Raji (cell line): ENCODE results near the gene TOX2.

ENCODE experiments used
- POLR2A ChIP-seq: IDR thresholded peaks from 2 replicates; pipeline ENCODE4 v1.6.1; 2011; ENCODE audit warnings: low read depth, low read length, control low read depth; ENCODE audit not compliant: insufficient read depth

Gene TOX2

GRCh38 chr20:44091026-44091425 is 176.4 kb downstream of the TOX2 start:
- TF ChIP-seq POLR2A = no peak

DNA sequence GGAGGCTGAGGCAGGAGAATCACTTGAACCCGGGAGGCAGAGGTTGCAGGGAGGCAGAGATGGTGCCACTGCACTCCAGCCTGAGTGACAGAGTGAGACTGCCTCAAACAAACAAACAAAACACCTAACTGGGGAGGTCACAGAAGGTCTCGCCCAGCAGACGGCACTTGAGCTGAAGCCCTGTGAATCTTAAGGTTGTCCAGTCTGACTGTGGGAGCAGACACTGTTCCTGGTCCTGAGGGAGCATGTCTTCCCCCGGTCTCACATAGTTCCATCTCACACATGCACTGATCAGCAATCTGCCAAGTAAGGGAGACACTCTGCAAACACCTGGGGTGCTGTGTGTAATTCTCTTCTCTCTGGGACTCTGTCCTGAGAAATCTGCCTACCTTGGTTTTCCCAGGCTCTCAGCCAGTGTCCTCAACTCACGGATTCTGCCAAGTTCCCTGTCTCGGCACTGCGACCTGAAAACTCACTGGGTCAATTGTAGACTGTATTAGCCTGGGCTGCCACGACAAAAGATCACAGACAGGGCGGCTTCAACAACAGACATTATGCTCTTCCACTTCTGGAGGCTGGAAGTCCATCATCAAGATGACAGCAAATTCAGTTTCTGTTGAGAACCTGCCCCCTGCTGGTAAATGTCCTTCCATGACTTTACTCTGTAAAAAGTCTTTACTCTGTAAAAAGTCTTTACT is 178.0 kb downstream of the TOX2 start:
- no peak for TF ChIP-seq POLR2A

- no peak for TF ChIP-seq POLR2A
These were observed 178.6 kb downstream of the TOX2 start for GRCh38 chr20:44093249-44093582.

- TF ChIP-seq POLR2A = no peak
These were observed 181.2 kb downstream of the TOX2 start for GRCh38 chr20:44095831-44096230.

DNA sequence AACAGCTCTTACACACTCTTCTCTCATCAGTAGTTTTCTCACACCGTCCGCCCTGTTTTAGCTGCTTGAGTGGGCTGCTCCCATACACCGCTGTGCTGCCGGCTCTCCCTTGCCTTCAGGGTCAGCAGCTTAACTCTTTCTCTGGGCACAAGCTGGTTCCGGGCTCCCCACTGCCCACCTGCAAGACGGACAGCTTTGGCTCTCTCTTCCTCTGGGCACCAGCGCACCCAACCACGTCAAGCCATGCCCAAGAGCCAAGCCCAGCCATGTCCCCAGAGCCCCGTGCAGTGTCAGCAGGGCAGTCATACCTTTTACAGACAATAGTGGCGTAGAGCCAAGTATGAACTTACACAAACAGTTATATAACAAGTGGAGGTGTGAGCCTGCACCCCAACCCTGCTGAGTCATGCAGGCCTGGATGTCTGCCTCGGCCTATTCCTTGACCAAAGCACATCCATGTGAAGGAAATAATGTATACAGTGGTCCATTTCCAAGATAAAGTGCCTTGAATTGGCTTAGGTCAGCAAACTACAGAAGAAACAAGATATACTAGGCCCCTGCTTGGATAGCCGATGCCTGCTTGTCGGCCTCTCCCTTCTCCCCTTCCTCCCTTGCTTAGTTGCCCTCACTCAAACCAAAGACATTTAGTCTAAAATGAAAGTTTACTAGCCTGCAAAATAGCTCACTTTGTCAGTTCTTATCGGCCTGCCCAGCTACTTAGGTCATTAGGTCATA is 183.0 kb downstream of the TOX2 start:
- TF ChIP-seq POLR2A = no peak

GRCh38 chr20:44098256-44098630 is 183.6 kb downstream of the TOX2 start:
- TF ChIP-seq POLR2A = no peak

GRCh38 chr20:44098657-44099056 is 184.0 kb downstream of the TOX2 start:
- TF ChIP-seq POLR2A = no peak

DNA sequence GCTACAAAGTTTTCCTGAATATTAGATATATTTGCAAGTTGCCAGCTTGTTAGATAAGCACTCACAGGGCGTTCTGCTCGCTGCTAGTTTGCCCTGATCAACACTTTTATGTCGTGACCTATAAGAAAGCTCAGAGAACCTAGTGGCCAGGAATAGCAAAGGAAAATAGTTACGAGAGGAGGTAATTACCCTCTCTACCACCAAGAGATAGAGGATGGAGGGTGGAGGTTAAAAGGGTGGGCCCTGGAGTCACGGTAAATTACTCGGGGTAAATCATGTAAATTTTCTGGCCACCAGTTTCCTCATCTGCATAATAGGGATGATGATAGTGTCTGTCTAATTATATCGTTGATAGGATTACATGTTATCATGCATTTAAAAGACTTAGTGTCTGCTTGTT is 185.2 kb downstream of the TOX2 start:
- no peak for TF ChIP-seq POLR2A

- no peak for TF ChIP-seq POLR2A
These were observed 187.9 kb downstream of the TOX2 start for GRCh38 chr20:44102582-44102981.

- no peak for TF ChIP-seq POLR2A
These were observed 190.3 kb downstream of the TOX2 start for GRCh38 chr20:44104798-44105517.

DNA sequence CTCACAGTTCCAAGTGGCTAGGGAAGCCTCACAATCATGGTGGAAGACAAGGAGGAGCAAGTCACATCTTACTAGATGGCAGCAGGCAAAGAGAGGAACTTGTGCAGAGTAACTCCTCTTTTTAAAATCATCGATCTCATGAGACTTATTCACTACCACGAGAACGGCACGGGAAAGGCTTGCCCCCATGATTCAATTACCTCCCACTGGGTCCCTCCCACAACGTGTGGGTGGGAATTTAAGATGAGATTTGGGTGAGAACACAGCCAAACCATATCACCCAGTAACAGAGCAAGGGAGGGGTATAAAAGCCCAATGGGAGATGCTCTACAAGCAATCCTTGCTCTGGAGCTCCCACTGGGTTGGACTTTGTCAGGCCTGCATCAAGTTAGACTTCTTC is 192.0 kb downstream of the TOX2 start:
- no peak for TF ChIP-seq POLR2A

GRCh38 chr20:44109951-44110361 is 195.3 kb downstream of the TOX2 start:
- no peak for TF ChIP-seq POLR2A

DNA sequence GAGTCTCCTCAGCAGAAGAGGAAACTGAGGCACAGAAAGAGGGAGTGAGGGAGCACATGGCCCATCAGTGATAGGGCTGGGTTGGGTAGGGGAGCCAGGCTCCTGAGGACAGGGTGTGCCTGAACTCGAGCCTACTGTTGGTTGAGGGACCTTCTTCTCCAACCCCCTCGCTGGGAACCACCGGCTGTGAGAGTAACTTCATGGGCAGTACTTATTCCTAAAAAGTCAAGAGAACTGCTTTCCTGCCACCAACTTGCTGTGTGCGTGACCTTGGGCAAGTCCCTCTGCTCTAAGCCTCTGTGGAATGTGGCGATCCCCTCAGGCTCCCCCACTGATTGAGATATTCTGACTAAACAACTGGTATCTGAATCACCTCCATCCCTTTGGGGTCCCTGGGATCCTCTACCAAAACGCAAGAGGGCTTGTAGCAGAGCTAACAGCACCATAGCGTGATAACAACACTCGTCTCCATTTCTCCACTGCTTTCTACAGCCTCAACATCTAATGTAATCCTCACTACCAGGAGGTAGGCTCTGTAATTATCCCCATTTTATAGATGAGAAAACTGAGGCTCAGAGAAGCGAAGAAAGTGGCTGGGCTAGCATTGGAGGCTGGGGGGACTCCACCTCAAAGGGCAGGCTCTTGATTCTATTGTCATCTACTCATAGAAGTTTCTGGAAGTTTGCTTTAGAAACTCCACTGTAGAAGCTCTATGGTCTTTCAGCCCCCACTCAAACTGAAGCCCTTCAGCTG is 196.3 kb downstream of the TOX2 start:
- TF ChIP-seq POLR2A = no peak

GRCh38 chr20:44111712-44112335 is 197.2 kb downstream of the TOX2 start:
- no peak for TF ChIP-seq POLR2A

DNA sequence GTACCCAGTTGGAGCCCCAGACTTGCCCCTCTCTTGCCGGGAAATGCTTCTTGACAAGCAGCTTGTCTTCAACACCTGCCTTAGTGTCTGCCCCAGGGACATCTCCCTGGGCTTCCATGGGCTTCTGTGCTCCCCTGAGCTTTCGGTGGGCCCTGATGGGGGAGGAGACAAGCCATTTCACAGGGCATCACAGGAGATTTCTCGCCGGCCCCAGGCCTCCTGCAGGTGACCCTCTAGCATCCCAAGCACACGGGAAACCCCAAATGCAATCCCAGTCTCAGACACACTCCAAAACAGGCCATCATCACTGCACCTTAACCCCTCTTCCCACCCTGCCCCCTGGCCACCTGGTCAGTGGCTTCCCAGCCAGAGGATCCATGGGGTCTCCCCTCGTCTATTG is 197.8 kb downstream of the TOX2 start:
- no peak for TF ChIP-seq POLR2A
